B cell (primary cell): ENCODE results near the gene WDR26. TPM values are rescaled to one million over a fixed set of nuclear protein-coding genes. Genes with fewer than 3 reads are reported as not detected.
"Not testable (repeated sequence)": the region's sequence is repeated elsewhere in the genome, so short reads cannot be mapped to it uniquely, and the experiment has no call there.

Experiments used
- ATAC-seq: fragments of 200-7000 bp; cut with Tn5 transposase; one replicate; pipeline ENCODE4 v1.10.0; 2021; ENCODE audit warnings: low read depth, mild to moderate bottlenecking, moderate number of reproducible peaks, moderate library complexity
- CTCF ChIA-PET: fragments of 350-600 bp; sonication (Branson Sonifier 250); formaldehyde crosslinking; loops from one replicate; lab custom pipeline; 2021; ENCODE audit warnings: antibody characterized with exemption, inconsistent platforms; lab: Charles Lee
- POLR2A ChIA-PET: fragments of 350-600 bp; sonication (Branson Sonifier 250); formaldehyde crosslinking; loops from one replicate; lab custom pipeline; 2021; ENCODE audit warnings: antibody characterized with exemption; lab: Charles Lee
- DNase-seq: peaks from one replicate; pipeline ENCODE4 v3.0.0; 2013
- H2AFZ ChIP-seq: 2 replicates; pipeline ENCODE4 v1.6.1; 2012; ENCODE audit warnings: mild to moderate bottlenecking, low read depth, low read length; ENCODE audit not compliant: insufficient read depth, poor library complexity, severe bottlenecking
- H3K27ac ChIP-seq, 2 donors: 1 replicate in 1 of 2; 2 replicates in 1 of 2; pipeline ENCODE4 v1.5.1; 2012 to 2013; ENCODE audit warnings: low read length in 2 of 2, mild to moderate bottlenecking in 2 of 2, moderate library complexity in 1 of 2
- H3K27me3 ChIP-seq, 4 experiments: fragments of 200-600 bp in 1 of 4; sonication (generic) in 1 of 4; replicated peaks in 1 of 4; 1 replicate in 2 of 4; 2 replicates in 2 of 4; pipeline versions ENCODE4 v1.6.1 to v1.7.0; 2013 to 2016; ENCODE audit warnings: low read length in 3 of 4, mild to moderate bottlenecking in 2 of 4, mixed read lengths in 1 of 4, moderate library complexity in 1 of 4; ENCODE audit not compliant: insufficient read depth in 4 of 4, control insufficient read depth in 3 of 4; ENCODE audit errors: control extremely low read depth in 1 of 4
- H3K36me3 ChIP-seq, 2 experiments: replicated peaks in 1 of 2; 1 replicate in 1 of 2; 2 replicates in 1 of 2; pipeline versions ENCODE4 v1.6.1 to v1.7.1; 2013; ENCODE audit warnings: low read length in 1 of 2; ENCODE audit not compliant: insufficient read depth in 2 of 2, control insufficient read depth in 1 of 2; ENCODE audit errors: control extremely low read depth in 1 of 2, extremely low read depth in 1 of 2
- H3K4me1 ChIP-seq, 2 donors: fragments of 200-600 bp in 1 of 2; sonication (generic) in 1 of 2; 1 replicate in 1 of 2; 2 replicates in 1 of 2; pipeline versions ENCODE4 v1.5.1 to v1.6.1; 2013 to 2017; ENCODE audit warnings: low read length in 2 of 2; ENCODE audit not compliant: control insufficient read depth in 2 of 2, insufficient read depth in 2 of 2
- H3K4me2 ChIP-seq: replicated peaks from 2 replicates; pipeline ENCODE3; 2012; ENCODE audit warnings: mild to moderate bottlenecking, low read depth, low read length; ENCODE audit not compliant: poor library complexity, severe bottlenecking
- H3K4me3 ChIP-seq, 5 experiments: fragments of 200-600 bp in 1 of 5; sonication (generic) in 1 of 5; 1 replicate in 3 of 5; 2 replicates in 2 of 5; pipeline versions ENCODE4 v1.5.1 to v1.7.0; 2011 to 2016; ENCODE audit warnings: low read length in 4 of 5, mild to moderate bottlenecking in 4 of 5, low read depth in 2 of 5, control low read depth in 1 of 5, moderate library complexity in 1 of 5; ENCODE audit not compliant: insufficient read depth in 1 of 5; ENCODE audit errors: control extremely low read depth in 1 of 5, extremely low read depth in 1 of 5
- H3K79me2 ChIP-seq: fragments of 200-600 bp; sonication (generic); one replicate; pipeline ENCODE4 v1.6.0; 2016; ENCODE audit warnings: low read length; ENCODE audit not compliant: control insufficient read depth, insufficient read depth
- H3K9ac ChIP-seq: fragments of 200-600 bp; sonication (generic); 2 replicates; pipeline ENCODE4 v1.6.1; 2017; ENCODE audit warnings: mild to moderate bottlenecking, low read length, moderate library complexity
- H3K9me3 ChIP-seq, 3 donors: one replicate each; pipeline versions ENCODE4 v1.6.1 to v1.7.1; 2013; ENCODE audit warnings: low read length in 2 of 3; ENCODE audit not compliant: control insufficient read depth in 2 of 3, insufficient read depth in 1 of 3; ENCODE audit errors: control extremely low read depth in 1 of 3
- H4K20me1 ChIP-seq: 2 replicates; pipeline ENCODE4 v1.6.0; 2012; ENCODE audit warnings: mild to moderate bottlenecking, low read length; ENCODE audit not compliant: insufficient read depth, control insufficient read depth, poor library complexity, severe bottlenecking
- H3K27ac Mint-ChIP-seq: one replicate; pipeline ENCODE4 v1.8.0; 2021; ENCODE audit warnings: mixed read lengths
- H3K27me3 Mint-ChIP-seq: one replicate; pipeline ENCODE4 v1.8.0; 2021; ENCODE audit warnings: mixed read lengths
- H3K4me1 Mint-ChIP-seq: one replicate; pipeline ENCODE4 v1.8.0; 2021; ENCODE audit warnings: mixed read lengths
- H3K4me3 Mint-ChIP-seq: one replicate; pipeline ENCODE4 v1.8.0; 2021; ENCODE audit warnings: mixed read lengths
- H3K9me3 Mint-ChIP-seq: one replicate; pipeline ENCODE4 v1.8.0; 2022; ENCODE audit warnings: mixed read lengths; ENCODE audit not compliant: insufficient read depth
- EZH2 ChIP-seq: IDR thresholded peaks from 2 replicates; pipeline ENCODE4 v1.6.1; 2012; ENCODE audit warnings: borderline replicate concordance, low read depth, mild to moderate bottlenecking, moderate library complexity, low read length; ENCODE audit not compliant: insufficient read depth, poor library complexity, severe bottlenecking
- WGBS: methylation state at CpG from one replicate; pipeline ENCODE4 v1.1.5; 2013; ENCODE audit warnings: missing lambda C conversion rate; ENCODE audit not compliant: insufficient coverage; 5-methylcytosine and 5-hydroxymethylcytosine counted together
- intact Hi-C: fragments of 100-400 bp; cut with micrococcal nuclease; formaldehyde crosslinking; loops from one replicate; pipeline ENCODE4 v1.10.0; 2022
- polyA plus RNA-seq: library from polyadenylated mRNA; depleted of rRNA; stranded (reverse); fragments of >200 nt; gene quantifications from 2 replicates; pipeline ENCODE4 v1.2.3, GENCODE V29; 2012
- total RNA-seq, 2 donors: library from RNA; stranded (reverse); fragments of 120-200 nt in 1 of 2; gene quantifications; 1 replicate in 1 of 2; 2 replicates in 1 of 2; pipeline versions ENCODE4 v1.2.3 to v1.2.4, GENCODE V29; 2013 to 2022
- TF ChIP-seq, protein P1 (sequence below): fragments of 200-600 bp; IDR thresholded peaks from one replicate; pipeline ENCODE4 v1.8.0; 2022; ENCODE audit warnings: antibody characterized with exemption, mild to moderate bottlenecking

The WDR26 gene
- total and polyA plus RNA-seq, 2 donors (not counting 1 experiment from before 2014, with no cell fraction given): 35.7 to 108 TPM

DNA sequence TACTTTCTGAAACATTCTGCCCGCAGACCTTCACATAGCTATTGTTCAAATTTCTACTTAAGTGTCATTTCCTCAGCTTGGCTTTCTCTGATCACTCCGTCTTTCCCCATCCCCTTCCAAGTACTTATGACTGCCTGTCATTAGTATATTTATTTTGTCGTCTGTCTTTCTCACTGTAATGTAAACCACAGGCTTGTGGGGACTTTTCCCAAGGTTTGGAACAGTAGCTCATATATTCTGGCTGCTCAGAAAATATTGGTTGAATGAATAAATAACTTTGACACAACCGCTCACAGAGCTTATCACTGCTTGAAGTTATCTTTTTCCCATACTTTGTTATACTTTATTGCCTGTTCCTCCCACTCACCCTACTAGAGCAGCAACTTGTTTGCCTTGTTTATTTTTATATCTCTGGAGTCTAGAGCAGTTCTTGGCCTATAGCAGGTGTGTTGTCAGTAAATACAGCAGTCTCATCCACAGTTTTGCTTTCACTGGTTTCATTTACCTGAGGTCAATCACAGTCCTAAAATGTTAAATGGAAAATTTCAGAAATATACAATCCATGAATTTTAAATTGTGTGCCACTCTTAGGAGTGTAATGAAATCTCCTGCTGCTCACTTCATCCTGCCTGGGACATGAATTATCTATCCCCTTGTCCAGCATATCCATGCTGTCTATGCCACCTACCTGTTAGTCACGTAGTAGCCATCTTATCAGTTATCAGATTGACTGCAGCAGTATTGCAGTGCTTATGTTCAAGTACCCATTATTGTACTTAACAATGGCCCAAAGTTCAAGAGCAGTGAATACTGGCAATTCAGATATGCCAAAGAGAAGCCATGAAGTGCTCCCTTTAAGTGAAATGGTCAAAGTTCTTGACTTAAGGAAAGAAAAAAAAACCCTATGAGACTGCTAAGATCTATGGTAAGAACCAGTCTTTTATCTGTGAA, 80.3 kb downstream of the WDR26 start:
- ATAC-seq: no peak
- Histone ChIP-seq H3K27ac (no peak overlapping the region), H3K4me3 (no peak overlapping the region), H3K9me3 (no peaks in the 10 kb centered on the region), H3K79me2 (peaks cover 23% of the 10 kb centered on the region), H3K36me3 (no peaks in the 10 kb centered on the region), H2AFZ (no peak overlapping the region), H3K9ac (no peak overlapping the region), H3K4me2 (no peak overlapping the region), H4K20me1 (peaks cover 15% of the 10 kb centered on the region), H3K27me3 (no peaks in the 10 kb centered on the region), H3K4me1 (peaks cover 9 to 14% of the 10 kb centered on the region in 2 donors)
- no peak for TF ChIP-seq EZH2
- TF ChIP-seq, protein P1, sequence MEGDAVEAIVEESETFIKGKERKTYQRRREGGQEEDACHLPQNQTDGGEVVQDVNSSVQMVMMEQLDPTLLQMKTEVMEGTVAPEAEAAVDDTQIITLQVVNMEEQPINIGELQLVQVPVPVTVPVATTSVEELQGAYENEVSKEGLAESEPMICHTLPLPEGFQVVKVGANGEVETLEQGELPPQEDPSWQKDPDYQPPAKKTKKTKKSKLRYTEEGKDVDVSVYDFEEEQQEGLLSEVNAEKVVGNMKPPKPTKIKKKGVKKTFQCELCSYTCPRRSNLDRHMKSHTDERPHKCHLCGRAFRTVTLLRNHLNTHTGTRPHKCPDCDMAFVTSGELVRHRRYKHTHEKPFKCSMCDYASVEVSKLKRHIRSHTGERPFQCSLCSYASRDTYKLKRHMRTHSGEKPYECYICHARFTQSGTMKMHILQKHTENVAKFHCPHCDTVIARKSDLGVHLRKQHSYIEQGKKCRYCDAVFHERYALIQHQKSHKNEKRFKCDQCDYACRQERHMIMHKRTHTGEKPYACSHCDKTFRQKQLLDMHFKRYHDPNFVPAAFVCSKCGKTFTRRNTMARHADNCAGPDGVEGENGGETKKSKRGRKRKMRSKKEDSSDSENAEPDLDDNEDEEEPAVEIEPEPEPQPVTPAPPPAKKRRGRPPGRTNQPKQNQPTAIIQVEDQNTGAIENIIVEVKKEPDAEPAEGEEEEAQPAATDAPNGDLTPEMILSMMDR: no peak
- no peak for DNase-seq
- Mint-ChIP-seq H3K4me1 (peaks cover 21% of the 10 kb centered on the region), H3K9me3 (no peaks in the 10 kb centered on the region), H3K27me3 (no peaks in the 10 kb centered on the region), H3K4me3 (no peak overlapping the region), H3K27ac (no peak overlapping the region)
- intact Hi-C loops: no loop called here
- ChIA-PET POLR2A (interaction anchor here (0.6 kb wide), 1 partner anchor 511 kb away, joined by 3 read pairs; no protein-coding TSS in a partner anchor), CTCF (interaction anchor here (0.8 to 1.0 kb wide), 2 partner anchors 21 to 32 kb away, joined by 3 to 4 read pairs; no protein-coding TSS in a partner anchor)
- WGBS: 92% methylated on average over 2 of the region's 5 CpGs

DNA sequence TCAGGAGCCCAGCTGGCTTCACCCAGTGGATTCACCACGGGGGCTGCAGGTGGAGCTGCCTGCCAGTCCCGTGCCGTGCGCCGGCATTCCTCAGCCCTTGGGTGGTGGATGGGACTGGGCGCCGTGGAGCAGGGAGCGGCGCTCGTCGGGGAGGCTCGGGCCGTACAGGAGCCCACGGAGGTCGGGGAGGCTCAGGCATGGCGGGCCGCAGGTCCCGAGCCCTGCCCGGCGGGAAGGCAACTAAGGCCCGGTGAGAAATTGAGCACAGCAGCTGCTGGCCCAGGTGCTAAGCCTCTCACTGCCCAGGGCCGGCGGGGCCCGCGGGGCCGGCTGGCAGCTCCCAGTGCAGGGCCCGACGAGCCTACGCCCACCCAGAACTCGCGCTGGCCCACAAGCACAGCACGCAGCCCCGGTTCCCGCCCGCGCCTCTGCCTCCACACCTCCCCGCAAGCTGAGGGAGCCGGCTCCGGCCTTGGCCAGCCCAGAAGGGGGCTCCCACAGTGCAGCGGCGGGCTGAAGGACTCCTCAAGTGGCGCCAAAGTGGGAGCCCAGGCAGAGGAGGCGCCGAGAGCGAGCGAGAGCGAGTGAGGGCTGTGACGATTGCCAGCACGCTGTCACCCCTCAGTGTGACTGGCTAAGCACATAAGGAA, 82.0 kb downstream of the WDR26 start:
- H3K9ac ChIP-seq, H3K36me3 ChIP-seq, H3K79me2 ChIP-seq, CTCF ChIA-PET, H3K9me3 ChIP-seq, H4K20me1 ChIP-seq, H3K4me1 ChIP-seq, H3K9me3 Mint-ChIP-seq, H3K27me3 Mint-ChIP-seq, DNase-seq, ATAC-seq, H3K4me3 ChIP-seq, H2AFZ ChIP-seq, POLR2A ChIA-PET, H3K27me3 ChIP-seq, H3K27ac ChIP-seq, H3K4me1 Mint-ChIP-seq, H3K4me2 ChIP-seq, H3K27ac Mint-ChIP-seq, intact Hi-C loops, H3K4me3 Mint-ChIP-seq: not testable (repeated sequence)
- 93% methylated on average over 47 of the region's 49 CpGs for WGBS

DNA sequence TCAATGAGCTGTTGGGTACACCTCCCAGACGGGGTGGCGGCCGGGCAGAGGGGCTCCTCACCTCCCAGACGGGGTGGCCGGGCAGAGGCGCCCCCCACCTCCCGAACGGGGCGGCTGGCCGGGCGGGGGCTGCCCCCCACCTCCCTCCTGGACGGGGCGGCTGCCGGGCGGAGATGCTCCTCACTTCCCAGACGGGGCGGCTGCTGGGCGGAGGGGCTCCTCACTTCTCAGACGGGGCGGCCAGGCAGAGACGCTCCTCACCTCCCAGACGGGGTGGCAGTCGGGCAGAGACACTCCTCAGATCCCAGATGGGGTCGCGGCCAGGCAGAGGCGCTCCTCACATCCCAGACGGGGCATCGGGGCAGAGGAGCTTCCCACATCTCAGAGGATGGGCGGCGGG, 84.9 kb downstream of the WDR26 start:
- intact Hi-C loops, H3K4me3 ChIP-seq, H4K20me1 ChIP-seq, H3K27ac ChIP-seq, H3K36me3 ChIP-seq, H3K4me3 Mint-ChIP-seq, POLR2A ChIA-PET, H3K79me2 ChIP-seq, H3K9me3 ChIP-seq, CTCF ChIA-PET, H2AFZ ChIP-seq, H3K27me3 ChIP-seq, H3K9me3 Mint-ChIP-seq, H3K4me2 ChIP-seq, H3K4me1 Mint-ChIP-seq, H3K9ac ChIP-seq, DNase-seq, H3K4me1 ChIP-seq, H3K27ac Mint-ChIP-seq, ATAC-seq: not testable (repeated sequence)
- H3K27me3 Mint-ChIP-seq: peaks cover 16% of the 10 kb centered on the region
- WGBS: 95% methylated on average over 29 of the region's 30 CpGs
